ENCODE measurements around the gene LIMS2. TPM values are rescaled to one million over a fixed set of nuclear protein-coding genes. Genes with fewer than 3 reads are reported as not detected.

The LIMS2 gene
- total and polyA plus RNA-seq, 2 experiments from 2014 or later, result 32.9 to 48.8 TPM

DNA sequence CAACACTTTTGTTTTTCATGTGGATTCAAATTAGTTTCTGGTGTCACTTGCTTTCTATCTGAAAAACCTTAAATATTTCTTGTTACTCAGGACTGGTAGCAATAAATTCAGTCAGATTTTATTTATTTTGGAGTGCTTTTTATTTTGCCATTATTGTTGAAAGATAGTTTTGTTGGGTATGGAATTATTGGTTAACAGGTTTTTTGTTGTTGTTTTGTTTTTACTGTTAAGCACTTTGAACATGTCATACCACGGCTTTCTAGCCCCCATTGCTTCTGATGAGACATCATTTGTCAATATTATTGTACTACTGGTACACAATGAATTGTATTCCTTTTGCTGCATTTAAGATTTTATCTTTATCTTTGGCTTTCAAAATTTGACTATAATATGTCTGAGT is 13.1 kb upstream of the LIMS2 start:
- H3K27me3 ChIP-seq, result no peaks in the 10 kb centered on the region
- DNase-seq (ENCODE audit: low read depth in 1 of 2, low spot score in 1 of 2), result no peak
- no peak overlapping the region for H3K27ac ChIP-seq
- H3K36me3 ChIP-seq, result no peaks in the 10 kb centered on the region
- no peaks in the 10 kb centered on the region for H3K4me1 ChIP-seq (ENCODE audit: low read depth)
- no peaks in the 10 kb centered on the region for H3K9me3 ChIP-seq (ENCODE audit: low read depth)
- H3K4me3 ChIP-seq, result no peak overlapping the region
- TF ChIP-seq, protein P1, sequence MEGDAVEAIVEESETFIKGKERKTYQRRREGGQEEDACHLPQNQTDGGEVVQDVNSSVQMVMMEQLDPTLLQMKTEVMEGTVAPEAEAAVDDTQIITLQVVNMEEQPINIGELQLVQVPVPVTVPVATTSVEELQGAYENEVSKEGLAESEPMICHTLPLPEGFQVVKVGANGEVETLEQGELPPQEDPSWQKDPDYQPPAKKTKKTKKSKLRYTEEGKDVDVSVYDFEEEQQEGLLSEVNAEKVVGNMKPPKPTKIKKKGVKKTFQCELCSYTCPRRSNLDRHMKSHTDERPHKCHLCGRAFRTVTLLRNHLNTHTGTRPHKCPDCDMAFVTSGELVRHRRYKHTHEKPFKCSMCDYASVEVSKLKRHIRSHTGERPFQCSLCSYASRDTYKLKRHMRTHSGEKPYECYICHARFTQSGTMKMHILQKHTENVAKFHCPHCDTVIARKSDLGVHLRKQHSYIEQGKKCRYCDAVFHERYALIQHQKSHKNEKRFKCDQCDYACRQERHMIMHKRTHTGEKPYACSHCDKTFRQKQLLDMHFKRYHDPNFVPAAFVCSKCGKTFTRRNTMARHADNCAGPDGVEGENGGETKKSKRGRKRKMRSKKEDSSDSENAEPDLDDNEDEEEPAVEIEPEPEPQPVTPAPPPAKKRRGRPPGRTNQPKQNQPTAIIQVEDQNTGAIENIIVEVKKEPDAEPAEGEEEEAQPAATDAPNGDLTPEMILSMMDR (IDR thresholded peaks at IDR 0.05; ENCODE audit: low read depth, low read length), result no peak

DNA sequence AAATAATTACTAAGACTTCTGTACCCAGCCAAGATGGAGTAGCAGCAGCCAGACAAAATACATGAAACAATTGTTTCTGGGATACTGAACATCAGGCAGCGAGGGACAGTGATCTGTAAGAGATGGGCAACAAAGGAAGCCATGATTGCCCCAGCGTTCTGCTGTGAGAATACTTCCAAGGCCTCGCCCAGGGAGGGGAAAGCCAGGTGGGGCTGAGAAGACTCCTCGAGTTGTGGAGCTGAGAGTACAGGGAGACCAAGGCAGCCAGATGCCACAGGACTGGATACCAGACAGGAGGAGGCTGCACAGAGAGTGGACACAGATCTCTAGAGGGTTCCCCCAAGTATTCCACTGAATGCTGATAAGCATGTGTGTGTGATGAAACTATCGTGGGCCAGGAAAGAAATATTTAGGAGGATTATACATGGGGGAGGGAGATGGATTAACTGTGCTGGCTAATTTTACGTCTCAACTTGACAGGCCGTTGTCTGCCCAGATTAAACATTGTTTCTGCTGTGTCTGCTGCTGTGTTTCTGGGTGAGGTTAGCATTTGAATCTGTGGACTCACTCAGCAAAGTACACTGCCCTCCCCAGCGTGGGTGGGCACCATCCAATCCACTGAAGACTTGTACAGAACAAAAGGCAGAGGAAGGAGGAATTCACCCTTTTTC is 10.2 kb upstream of the LIMS2 start:
- DNase-seq (ENCODE audit: low read depth in 1 of 2, low spot score in 1 of 2), result no peak
- no peaks in the 10 kb centered on the region for H3K36me3 ChIP-seq
- no peaks in the 10 kb centered on the region for H3K9me3 ChIP-seq (ENCODE audit: low read depth)
- peaks cover 6% of the 10 kb centered on the region for H3K4me1 ChIP-seq (ENCODE audit: low read depth)
- H3K4me3 ChIP-seq, result no peak overlapping the region
- TF ChIP-seq, protein P1 (IDR thresholded peaks at IDR 0.05; ENCODE audit: low read depth, low read length), result no peak
- no peak overlapping the region for H3K27ac ChIP-seq
- no peaks in the 10 kb centered on the region for H3K27me3 ChIP-seq

DNA sequence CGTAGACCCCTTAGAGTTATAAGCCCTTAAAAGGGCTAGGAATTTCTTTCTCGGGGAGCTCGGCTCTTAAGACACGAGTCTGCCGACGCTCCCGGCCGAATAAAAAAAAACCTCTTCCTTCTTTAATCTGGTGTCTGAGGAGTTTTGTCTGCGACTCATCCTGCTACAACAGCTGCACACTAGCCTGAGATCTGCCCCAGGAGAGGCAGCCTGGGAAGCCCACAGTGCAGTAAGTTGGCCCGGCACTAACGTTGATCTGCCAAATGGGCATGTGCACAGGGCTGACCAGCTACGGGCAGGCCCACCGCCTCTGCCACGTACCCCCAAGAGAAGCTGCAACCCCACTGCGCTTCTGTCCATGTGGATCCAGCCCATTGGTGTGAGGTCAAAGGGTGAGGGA is 8.4 kb upstream of the LIMS2 start:
- peak in 1 of 2 donors; percentile 26 for DNase-seq (ENCODE audit: low read depth in 1 of 2, low spot score in 1 of 2)
- Histone ChIP-seq H3K27ac (no peak overlapping the region), H3K27me3 (peaks cover 5% of the 10 kb centered on the region), H3K4me3 (no peak overlapping the region), H3K9me3 (ENCODE audit: low read depth) (no peaks in the 10 kb centered on the region), H3K4me1 (ENCODE audit: low read depth) (peaks cover 6% of the 10 kb centered on the region), H3K36me3 (no peaks in the 10 kb centered on the region)
- TF ChIP-seq, protein P1 (IDR thresholded peaks at IDR 0.05; ENCODE audit: low read depth, low read length), result no peak

DNA sequence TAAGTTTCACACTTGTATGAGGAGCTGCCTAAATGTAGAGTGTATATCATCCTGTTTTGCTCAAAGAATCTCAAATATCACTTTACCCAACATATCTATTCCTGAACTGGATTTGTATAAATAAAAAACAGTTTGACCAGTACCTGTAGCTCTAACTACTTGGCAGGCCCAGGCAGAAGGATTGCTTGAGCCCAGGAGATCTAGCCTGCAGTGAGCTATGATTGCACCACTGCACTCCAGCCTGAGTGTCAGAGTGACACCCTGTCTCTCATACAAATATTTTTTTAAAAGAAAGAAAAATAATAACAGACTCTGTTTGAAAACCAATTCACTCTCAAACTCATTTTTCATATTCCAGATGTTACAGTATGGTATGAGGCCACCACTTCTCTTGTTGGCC is 7.7 kb upstream of the LIMS2 start:
- Histone ChIP-seq H3K4me3 (no peak overlapping the region), H3K4me1 (ENCODE audit: low read depth) (peaks cover 6% of the 10 kb centered on the region), H3K36me3 (no peaks in the 10 kb centered on the region), H3K27me3 (peaks cover 12% of the 10 kb centered on the region), H3K9me3 (ENCODE audit: low read depth) (no peaks in the 10 kb centered on the region), H3K27ac (no peak overlapping the region)
- DNase-seq (ENCODE audit: low read depth in 1 of 2, low spot score in 1 of 2), result no peak
- TF ChIP-seq, protein P1 (IDR thresholded peaks at IDR 0.05; ENCODE audit: low read depth, low read length), result no peak

DNA sequence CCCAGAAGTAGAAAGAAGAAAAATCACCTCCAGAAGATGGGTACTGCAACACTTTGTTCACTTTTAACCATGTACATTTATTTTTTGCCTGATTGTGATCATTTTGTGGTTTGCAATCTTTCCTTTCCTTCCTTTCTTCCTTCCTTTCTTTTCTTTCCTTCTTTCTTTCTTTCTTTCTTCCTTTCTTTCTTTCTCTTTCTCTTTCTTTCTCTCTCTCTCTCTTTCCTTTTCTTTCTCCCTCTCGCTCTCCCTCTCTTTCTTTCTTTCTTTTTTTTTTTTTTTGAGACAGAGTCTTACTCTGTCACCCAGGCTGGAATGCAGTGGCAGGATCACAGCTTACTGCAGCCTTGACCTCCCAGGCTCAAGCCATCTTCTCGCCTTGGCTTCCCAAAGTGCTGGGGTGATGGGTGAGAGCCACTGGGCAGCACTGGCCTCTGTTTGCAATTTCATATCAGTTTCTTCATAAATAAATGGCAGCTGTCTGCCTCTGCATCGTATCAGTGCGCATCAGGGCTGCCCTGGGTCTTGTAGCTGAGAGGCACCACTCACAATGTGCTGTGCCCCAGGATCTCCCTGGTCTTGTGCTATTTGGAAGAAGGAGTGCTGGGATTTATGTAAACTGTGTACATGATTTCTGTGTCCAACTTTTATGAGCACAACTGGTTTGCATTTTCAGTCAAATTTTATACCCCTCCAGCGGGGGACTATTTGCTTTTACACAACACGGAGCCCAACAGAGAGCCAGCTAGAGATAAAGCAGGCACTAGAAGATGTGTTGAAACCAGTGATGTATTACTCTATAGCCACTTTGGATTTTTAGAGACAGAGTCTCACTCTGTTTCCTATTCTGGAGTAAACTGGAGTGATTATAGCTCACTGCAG is 6.9 kb upstream of the LIMS2 start:
- TF ChIP-seq, protein P1 (IDR thresholded peaks at IDR 0.05; ENCODE audit: low read depth, low read length), result no peak
- Histone ChIP-seq H3K27ac (peak overlapping the region; percentile 41), H3K4me3 (no peak overlapping the region), H3K36me3 (no peaks in the 10 kb centered on the region), H3K9me3 (ENCODE audit: low read depth) (no peaks in the 10 kb centered on the region), H3K4me1 (ENCODE audit: low read depth) (peaks cover 6% of the 10 kb centered on the region), H3K27me3 (peaks cover 21% of the 10 kb centered on the region)
- peak in 1 of 2 donors; percentile 16 for DNase-seq (ENCODE audit: low read depth in 1 of 2, low spot score in 1 of 2)
